Liver (tissue), 9 donors: ENCODE measurements around the gene IPP. TPM values are rescaled to one million over a fixed set of nuclear protein-coding genes. Genes with fewer than 3 reads are reported as not detected.

ENCODE experiments used
- DNase-seq: peaks from one replicate; pipeline ENCODE4 v3.0.0-alpha.2; 2017; ENCODE audit warnings: low spot score
- H3K27ac ChIP-seq, 2 donors: one replicate each; pipeline ENCODE4 v1.7.0; 2013; ENCODE audit warnings: inconsistent platforms in 2 of 2, low read length in 2 of 2, control low read depth in 1 of 2, low read depth in 1 of 2, mild to moderate bottlenecking in 1 of 2
- H3K27me3 ChIP-seq, 4 donors: one replicate each; pipeline versions ENCODE4 v1.6.1 to v1.7.0; 2013; ENCODE audit warnings: low read length in 3 of 4, inconsistent platforms in 1 of 4, mild to moderate bottlenecking in 1 of 4, moderate library complexity in 1 of 4; ENCODE audit not compliant: control insufficient read depth in 4 of 4, insufficient read depth in 4 of 4
- H3K36me3 ChIP-seq, 4 donors: one replicate each; pipeline versions ENCODE4 v1.6.1 to v1.7.0; 2013; ENCODE audit warnings: low read length in 3 of 4, mild to moderate bottlenecking in 3 of 4, low read depth in 1 of 4, moderate library complexity in 1 of 4; ENCODE audit not compliant: control insufficient read depth in 4 of 4, insufficient read depth in 3 of 4
- H3K4me1 ChIP-seq, 4 donors: one replicate each; pipeline versions ENCODE4 v1.6.1 to v1.7.0; 2013; ENCODE audit warnings: low read length in 3 of 4, mild to moderate bottlenecking in 3 of 4, moderate library complexity in 1 of 4; ENCODE audit not compliant: control insufficient read depth in 4 of 4, insufficient read depth in 4 of 4
- H3K4me3 ChIP-seq, 3 donors: one replicate each; pipeline versions ENCODE4 v1.6.1 to v1.7.0; 2013; ENCODE audit warnings: low read length in 3 of 3, control low read depth in 1 of 3, low read depth in 1 of 3, mild to moderate bottlenecking in 1 of 3
- H3K9ac ChIP-seq, 2 donors: one replicate each; pipeline ENCODE4 v1.7.0; 2013; ENCODE audit warnings: low read length in 2 of 2, mild to moderate bottlenecking in 2 of 2, moderate library complexity in 2 of 2, control low read depth in 1 of 2, low read depth in 1 of 2
- H3K9me3 ChIP-seq, 4 donors: one replicate each; pipeline versions ENCODE4 v1.6.1 to v1.7.0; 2013; ENCODE audit warnings: low read length in 3 of 4; ENCODE audit not compliant: control insufficient read depth in 4 of 4
- CTCF ChIP-seq: fragments of 150-350 bp; IDR thresholded peaks from 2 replicates; pipeline ENCODE4 v1.5.1; 2017; ENCODE audit warnings: improper control_type of control experiment, low read depth, low read length; ENCODE audit not compliant: missing input control
- EGR1 ChIP-seq, 2 donors: IDR thresholded peaks; 2 replicates each; pipeline ENCODE4 v1.6.1; 2016 to 2018; ENCODE audit warnings: antibody characterized with exemption in 2 of 2, low read depth in 2 of 2
- JUND ChIP-seq, 2 donors: IDR thresholded peaks; 2 replicates each; pipeline ENCODE4 v1.6.1; 2016; ENCODE audit warnings: antibody characterized with exemption in 2 of 2
- RAD21 ChIP-seq, 2 donors: IDR thresholded peaks; 2 replicates each; pipeline ENCODE4 v1.6.1; 2016; ENCODE audit warnings: antibody characterized with exemption in 2 of 2, mild to moderate bottlenecking in 2 of 2
- REST ChIP-seq: IDR thresholded peaks from 2 replicates; pipeline ENCODE4 v1.6.1; 2016; ENCODE audit warnings: antibody characterized with exemption, mild to moderate bottlenecking
- RXRA ChIP-seq, 2 donors: IDR thresholded peaks; 2 replicates each; pipeline ENCODE4 v1.6.1; 2017 to 2018; ENCODE audit warnings: antibody characterized with exemption in 2 of 2, mild to moderate bottlenecking in 1 of 2
- SP1 ChIP-seq: IDR thresholded peaks from 2 replicates; pipeline ENCODE4 v1.6.1; 2018; ENCODE audit warnings: antibody characterized with exemption, mild to moderate bottlenecking
- TAF1 ChIP-seq: conservative IDR thresholded peaks from 2 replicates; pipeline ENCODE4 v1.6.1; 2016; ENCODE audit warnings: antibody characterized with exemption, mild to moderate bottlenecking
- WGBS: extraction: QIAGEN DNeasy Blood & Tissue Kit; methylation state at CpG from one replicate; pipeline ENCODE4 v1.1.7; 2013; 5-methylcytosine and 5-hydroxymethylcytosine counted together
- polyA plus RNA-seq, 2 donors: library from polyadenylated mRNA; stranded (reverse) in 1 of 2; unstranded in 1 of 2; fragments of 200-250 nt in 1 of 2; fragments of >200 nt in 1 of 2; fragmentation: Nextera tagmentation in 1 of 2; extraction: Ambion mirVana in 1 of 2; gene quantifications; one replicate each; pipeline versions ENCODE4 v1.2.1 to v1.2.3, GENCODE V29; 2013 to 2015
- total RNA-seq, 2 donors: library from RNA; depleted of rRNA; stranded (reverse); fragments of >200 nt; gene quantifications; one replicate each; pipeline ENCODE4 v1.2.3, GENCODE V29; 2014
- TF ChIP-seq, protein P1 (sequence below): IDR thresholded peaks from 2 replicates; pipeline ENCODE4 v1.6.1; 2016; ENCODE audit warnings: antibody characterized with exemption
- TF ChIP-seq, protein P2 (sequence below): IDR thresholded peaks from 2 replicates; pipeline ENCODE4 v1.6.1; 2016; ENCODE audit warnings: antibody characterized with exemption
- donor health status: healthy.
- donor health status: healthy.
- donor health status: healthy.
- donor health status: healthy.
- donor health status: healthy.

IPP gene
- total and polyA plus RNA-seq, 4 donors, result 2.7 to 6.7 (median 5.5) TPM

DNA sequence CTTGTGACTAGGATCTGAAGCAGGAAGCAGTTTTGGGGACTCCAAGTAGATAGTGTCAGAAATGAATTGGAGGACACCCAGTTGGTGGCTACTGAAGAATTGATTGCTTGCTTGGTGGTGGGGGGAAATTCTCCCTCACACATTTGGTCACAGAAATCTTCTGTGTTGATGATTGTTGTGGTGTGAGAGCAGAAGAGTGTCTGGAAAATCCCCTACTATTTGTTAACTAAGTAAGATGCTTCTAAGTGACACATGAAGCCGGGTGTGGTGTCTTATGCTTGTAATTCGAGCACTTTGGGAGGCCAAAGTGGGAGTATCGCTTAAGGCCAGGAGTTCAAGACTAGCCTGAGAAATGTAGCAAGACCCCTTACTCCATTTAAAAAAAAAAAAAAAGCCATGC is 22.5 kb upstream of the IPP start:
- no peak overlapping the region for H3K9ac ChIP-seq
- no peaks in the 10 kb centered on the region for H3K36me3 ChIP-seq
- no peak overlapping the region for H3K27ac ChIP-seq
- TF ChIP-seq, protein P1, sequence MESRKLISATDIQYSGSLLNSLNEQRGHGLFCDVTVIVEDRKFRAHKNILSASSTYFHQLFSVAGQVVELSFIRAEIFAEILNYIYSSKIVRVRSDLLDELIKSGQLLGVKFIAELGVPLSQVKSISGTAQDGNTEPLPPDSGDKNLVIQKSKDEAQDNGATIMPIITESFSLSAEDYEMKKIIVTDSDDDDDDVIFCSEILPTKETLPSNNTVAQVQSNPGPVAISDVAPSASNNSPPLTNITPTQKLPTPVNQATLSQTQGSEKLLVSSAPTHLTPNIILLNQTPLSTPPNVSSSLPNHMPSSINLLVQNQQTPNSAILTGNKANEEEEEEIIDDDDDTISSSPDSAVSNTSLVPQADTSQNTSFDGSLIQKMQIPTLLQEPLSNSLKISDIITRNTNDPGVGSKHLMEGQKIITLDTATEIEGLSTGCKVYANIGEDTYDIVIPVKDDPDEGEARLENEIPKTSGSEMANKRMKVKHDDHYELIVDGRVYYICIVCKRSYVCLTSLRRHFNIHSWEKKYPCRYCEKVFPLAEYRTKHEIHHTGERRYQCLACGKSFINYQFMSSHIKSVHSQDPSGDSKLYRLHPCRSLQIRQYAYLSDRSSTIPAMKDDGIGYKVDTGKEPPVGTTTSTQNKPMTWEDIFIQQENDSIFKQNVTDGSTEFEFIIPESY, result no peak
- TF ChIP-seq EGR1 (IDR thresholded peaks at IDR 0.05; ENCODE audit: low read depth in 2 of 2) (no peak), RXRA (IDR thresholded peaks at IDR 0.05) (no peak), SP1 (no peak), CTCF (no peak), RAD21 (IDR thresholded peaks at IDR 0.05) (no peak), TAF1 (no peak), REST (no peak), JUND (IDR thresholded peaks at IDR 0.05) (no peak)
- TF ChIP-seq, protein P2, sequence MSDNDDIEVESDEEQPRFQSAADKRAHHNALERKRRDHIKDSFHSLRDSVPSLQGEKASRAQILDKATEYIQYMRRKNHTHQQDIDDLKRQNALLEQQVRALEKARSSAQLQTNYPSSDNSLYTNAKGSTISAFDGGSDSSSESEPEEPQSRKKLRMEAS, result no peak
- H3K4me3 ChIP-seq, result no peak overlapping the region
- DNase-seq, result no peak
- H3K9me3 ChIP-seq, result no peaks in the 10 kb centered on the region
- H3K27me3 ChIP-seq, result no peaks in the 10 kb centered on the region
- no peaks in the 10 kb centered on the region for H3K4me1 ChIP-seq
- WGBS, result 84% methylated on average over 3 of the region's 3 CpGs

DNA sequence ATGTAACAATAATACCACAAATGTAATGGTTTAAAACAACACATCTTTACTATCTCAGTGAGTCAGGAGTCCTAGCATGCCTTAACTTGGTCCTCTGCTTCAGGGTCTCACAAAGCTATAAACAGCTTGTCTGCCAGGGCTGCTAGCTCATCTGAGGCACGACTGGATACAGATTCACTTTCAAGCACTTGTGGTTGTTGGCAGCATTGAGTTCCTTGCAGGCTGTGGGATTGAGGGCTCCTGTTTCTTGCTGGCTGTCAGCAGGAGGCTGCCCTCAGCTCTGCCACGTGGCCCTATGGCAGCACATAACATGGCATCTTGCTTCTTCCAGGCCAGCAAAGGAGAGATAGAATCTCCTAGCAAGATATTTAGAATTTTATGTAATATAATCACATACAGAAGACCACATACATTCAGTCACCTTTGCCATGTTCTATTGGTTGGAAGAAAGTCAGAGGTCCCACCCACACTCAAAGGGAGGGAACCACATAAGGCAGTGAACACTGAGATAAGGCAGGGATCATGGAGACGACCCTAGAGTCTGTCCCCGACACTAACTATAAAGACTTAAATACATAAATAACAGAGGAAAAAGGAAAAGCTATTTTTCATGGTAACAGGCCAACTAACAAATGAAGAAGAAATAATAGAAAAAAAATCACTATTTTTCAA is 18.9 kb upstream of the IPP start:
- H3K9me3 ChIP-seq, result no peaks in the 10 kb centered on the region
- WGBS, result 71% methylated on average over 4 of the region's 4 CpGs
- no peak for DNase-seq
- TF ChIP-seq, protein P2, result no peak
- TF ChIP-seq, protein P1, result no peak
- TF ChIP-seq REST, result no peak
- no peaks in the 10 kb centered on the region for H3K4me1 ChIP-seq
- H3K36me3 ChIP-seq, result no peaks in the 10 kb centered on the region
- no peak overlapping the region for H3K27ac ChIP-seq
- H3K9ac ChIP-seq, result no peak overlapping the region
- no peaks in the 10 kb centered on the region for H3K27me3 ChIP-seq
- no peak overlapping the region for H3K4me3 ChIP-seq
